Stimulated activated CD8-positive, alpha-beta memory T cell treated with anti-CD3 and anti-CD28 coated beads, Interleukin-4, amount 100 ng/mL, for 48 hours (primary cell): Measurements from ENCODE around the gene SNAP91.
"Not testable (repeated sequence)": the region's sequence is repeated elsewhere in the genome, so short reads cannot be mapped to it uniquely, and the experiment has no call there.

Source experiments
- DNase-seq: peaks from one replicate; pipeline ENCODE4 v3.0.0-alpha.2; 2020

SNAP91 gene, protein sequence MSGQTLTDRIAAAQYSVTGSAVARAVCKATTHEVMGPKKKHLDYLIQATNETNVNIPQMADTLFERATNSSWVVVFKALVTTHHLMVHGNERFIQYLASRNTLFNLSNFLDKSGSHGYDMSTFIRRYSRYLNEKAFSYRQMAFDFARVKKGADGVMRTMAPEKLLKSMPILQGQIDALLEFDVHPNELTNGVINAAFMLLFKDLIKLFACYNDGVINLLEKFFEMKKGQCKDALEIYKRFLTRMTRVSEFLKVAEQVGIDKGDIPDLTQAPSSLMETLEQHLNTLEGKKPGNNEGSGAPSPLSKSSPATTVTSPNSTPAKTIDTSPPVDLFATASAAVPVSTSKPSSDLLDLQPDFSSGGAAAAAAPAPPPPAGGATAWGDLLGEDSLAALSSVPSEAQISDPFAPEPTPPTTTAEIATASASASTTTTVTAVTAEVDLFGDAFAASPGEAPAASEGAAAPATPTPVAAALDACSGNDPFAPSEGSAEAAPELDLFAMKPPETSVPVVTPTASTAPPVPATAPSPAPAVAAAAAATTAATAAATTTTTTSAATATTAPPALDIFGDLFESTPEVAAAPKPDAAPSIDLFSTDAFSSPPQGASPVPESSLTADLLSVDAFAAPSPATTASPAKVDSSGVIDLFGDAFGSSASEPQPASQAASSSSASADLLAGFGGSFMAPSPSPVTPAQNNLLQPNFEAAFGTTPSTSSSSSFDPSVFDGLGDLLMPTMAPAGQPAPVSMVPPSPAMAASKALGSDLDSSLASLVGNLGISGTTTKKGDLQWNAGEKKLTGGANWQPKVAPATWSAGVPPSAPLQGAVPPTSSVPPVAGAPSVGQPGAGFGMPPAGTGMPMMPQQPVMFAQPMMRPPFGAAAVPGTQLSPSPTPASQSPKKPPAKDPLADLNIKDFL

GRCh38 chr6:83708970-83709747, at the start of gene SNAP91:
Gene SNAP91 (minus strand): TSS chr6:83709101. CDS start chr6:83707927, 1,174 bp downstream.
- no peak for DNase-seq

- DNase-seq: no peak
These were observed 49.6 kb upstream of the SNAP91 start for GRCh38 chr6:83758533-83758932.

DNA sequence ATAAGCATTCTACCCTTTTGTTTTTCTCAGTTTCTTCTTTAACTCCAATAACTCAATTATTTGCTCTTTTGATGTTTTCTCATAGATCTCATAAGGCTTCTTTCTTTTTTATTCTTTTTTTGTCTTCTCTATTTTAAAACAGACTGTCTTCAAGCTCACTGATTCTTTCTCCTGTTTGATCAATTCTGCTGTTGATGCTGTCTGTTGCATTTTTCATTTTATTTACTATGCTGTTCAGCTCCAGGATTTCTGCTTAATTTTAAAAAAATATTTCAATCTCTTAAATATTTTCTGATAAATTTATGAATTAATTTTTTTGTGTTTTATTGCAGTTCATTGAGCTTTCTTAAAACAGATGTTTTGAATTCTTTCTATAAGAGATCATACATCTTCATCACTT, 48.1 kb upstream of the SNAP91 start:
- DNase-seq: no peak

DNA sequence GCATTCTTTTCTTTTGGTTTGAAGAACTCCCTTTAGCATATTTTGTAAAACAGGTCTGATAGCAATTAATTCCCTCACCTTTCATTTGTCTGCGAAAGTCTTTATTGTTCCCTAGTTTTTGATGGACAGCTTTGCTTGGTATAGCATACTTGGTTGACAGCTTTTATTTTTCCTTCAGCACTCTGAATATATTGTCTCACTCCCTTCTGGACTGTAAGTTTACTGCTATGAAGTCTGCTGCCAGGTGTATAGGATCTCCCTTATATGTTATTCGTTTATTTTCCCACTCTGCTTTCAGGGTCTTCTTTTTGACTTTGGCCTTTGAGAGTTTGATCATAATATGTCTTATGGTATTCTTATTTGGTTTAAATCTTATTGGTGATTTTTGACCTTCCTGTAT, 47.7 kb upstream of the SNAP91 start:
- DNase-seq: no peak

DNA sequence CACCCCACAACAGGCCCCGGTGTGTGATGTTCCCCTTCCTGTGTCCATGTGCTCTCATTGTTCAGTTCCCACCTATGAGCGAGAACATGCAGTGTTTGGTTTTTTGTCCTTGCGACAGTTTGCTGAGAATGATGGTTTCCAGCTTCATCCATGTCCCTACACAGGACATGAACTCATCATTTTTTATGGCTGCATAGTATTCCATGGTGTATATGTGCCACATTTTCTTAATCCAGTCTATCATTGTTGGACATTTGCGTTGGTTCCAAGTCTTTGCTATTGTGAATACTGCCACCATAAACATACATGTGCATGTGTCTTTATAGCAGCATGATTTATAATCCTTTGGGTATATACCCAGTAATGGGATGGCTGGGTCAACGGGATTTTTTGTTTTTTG, 43.5 kb upstream of the SNAP91 start:
- not testable (repeated sequence) for DNase-seq

DNA sequence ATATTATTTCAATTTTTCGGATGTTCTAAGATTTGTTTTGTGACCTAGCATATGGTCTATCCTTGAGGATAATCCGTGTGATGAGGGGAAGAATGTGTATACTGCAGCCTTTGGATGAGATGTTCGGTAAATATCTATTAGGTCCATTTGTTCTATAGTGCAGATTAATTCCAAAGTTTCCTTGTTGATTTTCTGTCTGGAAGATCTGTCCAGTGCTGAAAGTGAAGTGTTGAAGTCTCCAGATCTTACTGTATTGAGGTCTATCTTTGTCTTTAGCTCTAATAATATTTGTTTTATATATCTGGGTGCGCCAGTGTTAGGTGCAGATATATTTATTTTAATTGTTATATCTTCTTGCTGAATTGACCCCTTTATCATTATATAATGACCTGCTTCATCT, 32.2 kb upstream of the SNAP91 start:
- DNase-seq: no peak

- no peak for DNase-seq
These were observed 26.6 kb upstream of the SNAP91 start for GRCh38 chr6:83735461-83735860.

GRCh38 chr6:83729871-83730270, 21.0 kb upstream of the SNAP91 start:
- DNase-seq: no peak

DNA sequence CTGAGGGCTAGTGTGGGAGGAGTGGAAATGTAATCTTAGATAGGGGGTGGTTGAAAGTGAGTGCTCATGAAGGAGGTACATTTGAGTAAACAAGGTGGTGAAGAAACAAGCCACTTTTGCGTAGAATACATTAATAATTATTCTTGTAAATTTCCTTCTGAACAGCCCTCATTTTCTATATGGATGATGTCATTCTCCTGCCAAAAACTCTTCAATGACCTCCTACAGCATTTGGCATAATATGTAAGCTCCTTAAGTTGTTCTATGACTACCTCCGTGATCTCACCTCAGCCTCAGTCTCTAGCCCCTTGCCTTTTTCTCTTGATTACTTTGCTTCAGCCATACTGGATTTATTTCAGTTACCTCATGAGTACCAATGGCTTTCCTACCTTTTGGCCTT, 14.0 kb upstream of the SNAP91 start:
- DNase-seq: no peak

DNA sequence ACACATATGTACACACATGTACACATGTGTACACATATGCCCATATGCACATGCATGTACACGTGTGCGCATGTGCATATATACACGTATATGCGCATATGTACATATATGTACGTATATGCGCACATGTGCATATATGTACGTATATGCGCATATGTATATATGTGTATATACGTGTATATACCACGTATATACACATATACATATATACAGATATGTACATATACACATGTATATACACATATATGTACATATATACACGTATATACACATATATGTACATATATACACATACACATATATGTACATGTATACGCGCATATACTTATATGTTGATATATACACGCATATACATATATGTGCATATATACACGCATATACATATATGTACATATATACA, 8.9 kb upstream of the SNAP91 start:
- DNase-seq: no peak

GRCh38 chr6:83711958-83712357, 3.1 kb upstream of the SNAP91 start:
- DNase-seq: no peak

- DNase-seq: no peak
These were observed 798 bp upstream of the SNAP91 start for GRCh38 chr6:83709748-83710050.

DNA sequence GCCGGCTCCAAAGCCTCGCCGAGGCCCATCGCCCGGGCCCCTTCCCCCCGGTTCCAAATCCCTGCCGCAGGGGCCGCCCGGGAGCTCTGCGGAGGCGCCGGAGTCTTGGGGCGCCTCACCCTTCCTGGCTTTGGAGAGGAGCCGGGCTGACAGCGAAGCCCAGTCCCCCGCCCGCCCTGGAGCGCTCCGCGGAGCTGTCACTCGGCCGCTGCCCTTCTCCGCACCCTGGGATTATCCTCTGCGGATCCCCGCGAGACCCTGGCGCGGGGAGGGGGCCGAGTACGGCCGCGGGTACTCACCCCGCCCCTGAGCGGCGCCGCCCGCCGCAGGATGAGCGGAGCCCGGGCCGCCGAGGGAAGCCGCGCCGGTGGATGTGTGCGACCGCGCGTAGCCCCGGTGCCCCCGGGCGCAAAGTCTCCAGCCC, 343 bp downstream of the SNAP91 start:
- no peak for DNase-seq

GRCh38 chr6:83707829-83708545, 914 bp downstream of the SNAP91 start:
- DNase-seq: no peak

DNA sequence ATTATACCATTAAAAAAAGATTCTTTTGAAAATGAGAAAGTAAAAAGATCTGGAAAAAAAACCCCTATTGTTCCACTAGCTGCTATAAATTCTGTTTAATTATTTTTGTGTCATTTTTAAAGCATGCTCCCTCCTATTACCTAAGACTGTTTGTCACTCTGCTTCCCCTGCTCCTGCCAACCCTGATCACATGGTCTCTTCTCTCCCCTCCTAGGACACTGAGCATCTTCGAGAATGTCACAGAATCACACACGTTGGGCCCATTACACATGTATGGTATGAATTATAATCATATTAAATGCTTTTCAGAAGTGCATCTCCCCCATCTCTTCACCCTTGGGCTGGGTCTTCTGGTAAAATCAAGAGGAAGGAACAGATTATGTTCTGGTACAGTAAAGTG, 6.2 kb downstream of the SNAP91 start:
- no peak for DNase-seq

- DNase-seq: no peak
These were observed 6.8 kb downstream of the SNAP91 start for GRCh38 chr6:83702077-83702476.

- no peak for DNase-seq
These were observed 12.2 kb downstream of the SNAP91 start for GRCh38 chr6:83696674-83697073.

DNA sequence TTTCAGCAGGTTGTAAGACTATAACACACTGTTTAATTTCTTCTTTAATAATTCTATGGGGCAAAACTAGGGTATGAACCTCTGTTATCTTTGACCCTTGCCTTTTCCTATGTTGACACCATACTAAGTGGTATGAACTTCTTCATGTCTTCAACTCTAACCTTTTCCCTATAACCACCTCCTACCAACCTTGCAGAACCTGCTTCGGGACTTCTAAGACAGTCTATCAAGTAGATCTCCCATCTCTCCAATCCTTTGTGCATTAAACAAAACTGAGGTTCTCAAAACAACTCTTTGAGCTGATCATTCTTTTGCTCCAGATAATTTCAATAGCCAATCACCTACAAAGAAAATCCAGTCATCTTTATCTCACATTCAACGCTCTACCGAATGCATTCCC, 23.4 kb downstream of the SNAP91 start:
- no peak for DNase-seq

DNA sequence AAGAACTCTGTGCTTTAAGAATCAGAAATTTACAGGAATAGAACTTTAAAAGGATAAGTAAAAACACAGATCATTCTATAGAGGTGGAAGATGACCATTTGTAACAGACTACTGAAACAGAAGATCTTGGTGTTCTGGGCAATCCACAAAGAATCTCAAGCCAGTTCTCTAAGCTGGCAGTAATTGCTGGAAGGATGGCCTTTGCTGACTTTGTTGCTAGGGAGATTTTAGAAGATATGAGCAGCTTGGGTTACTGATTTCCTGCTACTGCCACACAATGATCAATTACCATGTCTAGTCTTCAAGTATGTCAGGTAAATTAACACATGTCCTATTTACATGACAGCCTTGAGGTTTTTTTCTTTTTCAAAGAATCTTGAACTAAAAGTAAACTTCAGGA, 31.1 kb downstream of the SNAP91 start:
- DNase-seq: no peak

DNA sequence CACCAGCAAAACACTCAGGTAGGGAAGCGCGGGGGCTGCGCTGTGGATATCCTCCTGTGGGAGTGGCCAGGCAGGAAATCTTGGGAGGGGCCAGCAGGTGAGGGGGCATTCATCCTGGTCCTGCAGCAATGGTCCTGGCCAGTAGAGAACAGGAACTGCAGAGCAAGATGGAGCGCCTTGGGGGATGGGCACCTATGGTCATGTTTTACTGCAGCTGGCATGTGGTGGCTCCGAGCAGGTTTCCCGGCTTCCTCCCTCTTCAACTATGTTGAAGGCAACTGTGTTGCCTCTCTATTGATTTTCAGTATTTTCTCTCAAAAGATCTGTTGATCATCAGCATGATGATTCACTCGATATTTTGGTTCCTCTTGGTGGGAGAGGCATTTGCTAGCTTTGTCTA, 70.9 kb downstream of the SNAP91 start:
- DNase-seq: no peak

DNA sequence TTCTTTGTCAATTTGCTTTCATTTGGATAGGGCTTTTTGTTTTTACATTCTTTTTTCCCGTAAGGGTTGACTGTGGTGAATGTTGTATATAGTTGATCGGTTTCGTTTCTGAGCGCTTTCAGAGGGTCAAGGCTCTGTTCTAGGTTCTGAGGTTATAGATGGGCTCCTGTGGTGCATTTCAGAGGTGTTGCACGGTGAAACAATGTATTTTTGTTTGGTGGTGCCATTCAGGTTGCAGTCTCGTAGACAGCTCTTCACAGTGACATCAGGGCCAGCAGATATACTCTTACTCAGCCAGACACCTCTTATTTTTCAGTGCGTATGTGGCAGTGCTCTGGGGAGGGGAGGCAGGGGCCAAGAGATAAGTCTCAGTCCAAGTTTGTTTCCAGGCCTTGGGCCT, 72.1 kb downstream of the SNAP91 start:
- no peak for DNase-seq

DNA sequence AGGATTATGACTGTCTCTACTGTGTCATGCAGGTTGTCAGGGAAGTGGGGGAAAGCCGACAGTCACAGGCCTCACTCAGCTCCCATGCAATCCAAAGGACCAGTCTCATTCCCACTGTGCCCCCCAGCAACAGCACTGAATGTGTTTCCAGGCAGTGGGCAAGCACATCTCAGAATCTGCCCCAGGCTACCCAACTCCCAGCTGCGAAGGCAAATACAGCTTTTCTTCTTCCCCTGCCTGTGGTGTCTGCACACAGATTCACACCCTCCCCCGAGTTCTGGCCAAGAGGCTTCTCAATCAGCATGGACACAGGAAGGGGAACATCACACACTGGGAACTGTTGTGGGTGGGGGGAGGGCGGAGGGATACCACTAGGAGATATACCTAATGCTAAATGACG, 75.3 kb downstream of the SNAP91 start:
- no peak for DNase-seq

DNA sequence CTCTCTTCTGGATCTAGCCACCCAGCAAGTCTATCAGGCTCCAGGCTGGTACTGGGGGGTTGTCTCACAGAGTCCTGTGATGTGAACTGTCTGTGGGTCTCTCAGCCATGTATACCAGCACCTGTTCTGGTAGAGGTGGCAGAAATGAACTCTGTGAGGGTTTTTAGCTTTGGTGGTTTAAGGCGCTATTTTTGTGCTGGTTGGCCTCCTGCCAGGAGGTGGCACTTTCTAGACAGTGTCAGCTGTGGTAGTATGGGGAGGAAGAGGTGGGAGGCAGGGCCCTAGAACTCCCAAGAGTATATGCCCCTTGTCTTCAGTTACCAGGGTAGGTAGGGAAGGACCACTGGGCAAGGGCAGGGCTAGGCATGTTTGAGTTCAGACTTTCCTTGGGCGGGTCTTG, 75.8 kb downstream of the SNAP91 start:
- DNase-seq: no peak
